Measurements from ENCODE around the gene SMG9. TPM values are rescaled to one million over a fixed set of nuclear protein-coding genes. Genes with fewer than 3 reads are reported as not detected.

SMG9 gene, protein sequence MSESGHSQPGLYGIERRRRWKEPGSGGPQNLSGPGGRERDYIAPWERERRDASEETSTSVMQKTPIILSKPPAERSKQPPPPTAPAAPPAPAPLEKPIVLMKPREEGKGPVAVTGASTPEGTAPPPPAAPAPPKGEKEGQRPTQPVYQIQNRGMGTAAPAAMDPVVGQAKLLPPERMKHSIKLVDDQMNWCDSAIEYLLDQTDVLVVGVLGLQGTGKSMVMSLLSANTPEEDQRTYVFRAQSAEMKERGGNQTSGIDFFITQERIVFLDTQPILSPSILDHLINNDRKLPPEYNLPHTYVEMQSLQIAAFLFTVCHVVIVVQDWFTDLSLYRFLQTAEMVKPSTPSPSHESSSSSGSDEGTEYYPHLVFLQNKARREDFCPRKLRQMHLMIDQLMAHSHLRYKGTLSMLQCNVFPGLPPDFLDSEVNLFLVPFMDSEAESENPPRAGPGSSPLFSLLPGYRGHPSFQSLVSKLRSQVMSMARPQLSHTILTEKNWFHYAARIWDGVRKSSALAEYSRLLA
- total RNA-seq: 21.3 and 24.5 TPM in 2 replicates

DNA sequence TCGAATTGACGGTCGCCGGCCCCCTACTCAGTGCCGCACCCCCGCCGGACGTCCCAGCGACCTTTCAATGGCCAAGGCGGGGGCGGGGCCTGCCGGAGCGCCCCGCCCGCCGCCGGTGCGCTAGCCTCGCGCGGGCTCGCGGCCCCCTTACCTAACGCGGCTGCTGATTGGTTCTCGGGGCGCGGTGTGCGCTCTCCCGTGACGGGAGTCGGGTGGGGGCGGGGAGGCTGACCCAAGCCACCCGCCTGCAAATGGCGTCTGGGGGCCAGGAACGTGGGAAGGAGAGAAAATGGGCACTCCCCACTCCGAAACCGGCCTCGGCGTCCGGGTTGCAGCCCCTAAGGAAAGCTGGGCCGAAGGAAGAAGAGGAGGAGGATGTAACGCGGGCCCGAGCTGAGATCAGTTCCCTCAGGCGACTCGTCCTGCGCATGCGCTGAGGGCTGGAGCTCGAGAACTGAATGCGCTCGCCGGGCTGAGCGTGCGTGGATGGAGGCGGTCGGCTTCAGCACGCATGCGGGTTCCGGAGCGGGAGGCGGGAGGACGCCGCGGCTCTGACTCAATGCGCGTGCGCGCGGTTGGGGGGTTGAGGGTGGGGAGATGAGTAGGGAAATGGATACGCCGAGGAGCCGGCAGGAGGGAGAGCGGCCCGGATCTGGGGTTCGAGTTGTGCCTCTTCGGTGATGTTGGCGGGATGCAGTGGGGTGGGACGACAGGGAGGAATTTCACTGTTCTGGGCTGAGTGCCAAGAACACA lies at the start of gene SMG9:
TSS of gene SMG9 (minus strand) at position 460 of the 753 bp plus-strand sequence. CDS start 4,221 bp downstream, outside the sequence.
- DNase-seq (ENCODE audit: extremely low read depth, low read depth, low spot score): peak; percentile 67

DNA sequence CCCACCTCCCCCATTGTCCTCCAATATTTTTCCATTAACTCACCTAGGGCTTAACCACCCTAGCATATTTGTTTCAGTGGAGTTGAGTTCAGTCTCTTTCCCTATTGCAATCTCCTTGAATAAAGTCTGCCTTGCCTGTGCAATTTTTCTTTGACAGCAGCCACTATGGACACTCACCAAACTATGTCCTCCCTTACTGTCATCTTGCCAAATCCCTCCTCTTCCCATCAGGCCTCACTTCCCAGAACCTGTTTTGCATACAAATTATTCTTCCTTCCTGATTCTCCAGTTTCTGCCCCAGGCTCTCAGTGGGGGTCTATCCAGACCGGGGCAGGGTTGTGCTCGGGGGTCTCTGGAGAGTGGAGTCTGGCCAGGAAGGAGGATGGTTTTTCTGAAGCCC lies 49.7 kb upstream of the SMG9 start:
- no peak for DNase-seq (ENCODE audit: extremely low read depth, low read depth, low spot score)

DNA sequence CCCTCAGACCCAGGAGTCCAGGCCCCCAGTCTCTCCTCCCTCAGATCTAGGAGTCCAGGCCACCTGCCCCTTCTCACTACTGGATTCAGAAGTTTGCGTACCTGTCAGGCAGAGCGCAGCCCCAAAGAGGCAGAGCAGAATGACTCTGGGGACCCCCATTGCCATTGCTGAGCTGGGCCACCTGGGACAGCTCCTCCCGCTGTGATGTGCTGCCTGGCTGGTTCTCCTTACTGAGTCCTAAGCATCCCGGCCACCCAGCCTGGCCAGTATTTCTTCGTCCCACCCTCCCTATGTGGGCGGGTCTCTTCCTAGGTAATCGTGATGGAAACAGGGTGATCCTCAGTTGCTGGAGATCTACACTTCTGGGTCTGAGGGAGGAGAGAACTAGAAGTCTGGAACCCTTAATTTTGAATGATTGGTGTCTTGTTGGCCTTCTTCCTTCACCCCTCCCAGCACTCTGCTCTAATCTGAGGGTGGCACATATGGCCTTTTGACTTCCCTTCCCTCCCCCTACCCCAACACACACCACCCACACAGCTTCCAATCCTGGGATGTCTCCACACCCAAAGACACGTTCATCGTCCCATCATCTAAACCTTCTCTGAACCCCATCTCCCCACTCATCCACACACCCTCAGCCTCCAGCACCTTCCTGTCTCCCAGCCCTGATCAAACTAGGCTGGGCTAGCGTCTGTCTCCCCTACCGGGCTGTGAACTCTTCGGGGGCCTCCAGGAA lies 47.6 kb upstream of the SMG9 start, which contains the start of gene LYPD5:
TSS of gene LYPD5 (minus strand) at position 232 of the 736 bp plus-strand sequence. CDS start at position 165, 67 bp downstream.
- no peak for DNase-seq (ENCODE audit: extremely low read depth, low read depth, low spot score)

DNA sequence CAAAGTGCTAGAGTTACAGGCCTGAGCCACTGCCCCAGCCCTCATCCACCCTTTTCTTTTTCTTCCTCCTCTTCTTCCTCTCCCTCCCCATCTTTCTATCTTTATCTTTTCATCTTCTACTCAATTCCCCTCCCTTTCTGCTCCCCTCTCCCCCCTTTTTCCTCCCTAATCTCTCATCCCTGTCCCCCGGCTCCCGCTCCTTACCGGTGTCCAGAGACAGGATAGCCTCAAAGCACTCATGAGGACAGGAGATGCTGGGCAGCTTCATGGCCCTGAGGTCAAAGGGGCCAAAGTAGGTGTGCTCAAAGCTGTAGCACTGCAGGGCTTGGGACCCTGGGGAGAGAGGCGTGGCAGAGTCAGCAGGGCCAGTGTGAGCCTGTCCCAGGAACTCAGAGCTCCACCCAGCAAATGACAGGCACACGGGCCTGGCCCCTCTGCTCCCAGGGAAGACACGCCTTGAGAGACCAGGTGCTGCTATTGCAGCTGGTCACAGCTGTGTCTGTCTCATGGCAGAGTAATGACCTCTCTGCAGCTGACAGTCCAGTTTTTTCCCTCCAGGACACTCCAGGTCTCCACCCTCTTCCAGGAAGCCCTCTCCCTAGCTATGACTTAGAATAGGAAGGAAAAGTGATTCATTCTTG lies 44.9 kb upstream of the SMG9 start:
- no peak for DNase-seq (ENCODE audit: extremely low read depth, low read depth, low spot score)

DNA sequence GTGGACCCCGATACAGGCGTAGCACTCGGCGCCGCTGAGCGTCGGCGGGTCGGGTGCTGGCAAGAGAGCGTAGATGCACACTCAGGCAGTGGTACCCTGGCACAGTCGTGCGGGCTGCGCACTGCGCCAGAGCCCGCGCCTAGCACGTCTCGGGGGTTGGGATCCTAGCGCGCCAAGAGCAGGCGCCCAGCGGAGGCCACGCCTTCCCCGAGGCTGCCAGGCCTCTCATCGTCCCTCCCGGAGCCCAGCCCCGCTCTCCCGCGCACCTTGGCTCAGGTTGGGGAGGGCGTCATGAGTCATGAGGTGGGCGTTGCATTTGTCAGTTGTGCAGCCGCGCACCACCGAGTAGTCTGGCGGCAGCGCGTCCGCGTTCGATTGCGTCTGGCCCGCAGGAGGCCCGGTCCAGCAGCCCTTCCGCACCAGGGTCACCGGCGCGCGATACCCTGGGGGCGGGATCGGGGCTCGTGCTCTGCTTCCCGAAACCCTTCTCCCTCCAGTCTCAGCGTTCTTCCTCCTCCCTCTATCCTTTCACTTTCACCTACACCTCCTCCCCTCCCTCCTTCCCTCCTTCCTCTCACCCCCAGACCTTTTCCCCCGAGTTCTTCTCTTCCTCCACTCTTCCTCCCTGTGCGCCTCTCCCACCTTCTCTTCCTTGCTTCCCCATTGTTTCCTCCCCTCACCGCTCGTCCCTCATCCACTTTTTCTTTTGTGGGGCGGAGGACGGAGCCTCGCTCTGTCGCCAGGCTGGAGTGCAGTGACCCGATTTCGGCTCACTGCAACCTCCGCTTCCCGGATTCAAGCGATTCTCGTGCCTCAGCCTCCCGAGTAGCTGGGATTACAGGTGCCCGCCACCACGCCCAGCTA lies 44.0 kb upstream of the SMG9 start:
- DNase-seq (ENCODE audit: extremely low read depth, low read depth, low spot score): no peak

DNA sequence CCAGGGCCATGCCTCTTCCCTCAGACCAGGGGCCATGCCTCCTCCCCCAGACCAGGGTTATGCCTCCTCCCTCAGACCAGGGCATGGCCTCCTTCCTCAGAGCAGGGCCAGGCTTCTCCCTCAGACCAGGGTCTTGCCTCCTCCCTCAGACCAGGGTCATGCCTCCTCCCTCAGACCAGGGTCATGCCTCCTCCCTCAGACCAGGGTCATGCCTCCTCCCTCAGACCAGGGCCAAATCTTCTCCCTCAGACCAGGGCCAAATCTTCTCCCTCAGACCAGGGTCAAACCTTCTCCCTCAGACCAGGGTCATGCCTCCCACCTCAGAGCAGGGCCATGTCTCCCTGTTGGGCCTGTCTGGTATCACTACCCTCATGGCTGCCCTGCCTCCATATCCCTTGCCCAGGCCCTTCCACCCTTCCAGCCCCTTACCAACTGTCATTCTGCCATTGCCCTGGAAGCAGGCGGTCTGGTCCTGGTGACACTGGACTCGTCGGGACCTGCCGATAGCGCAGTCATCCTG lies 43.3 kb upstream of the SMG9 start:
- no peak for DNase-seq (ENCODE audit: extremely low read depth, low read depth, low spot score)

DNA sequence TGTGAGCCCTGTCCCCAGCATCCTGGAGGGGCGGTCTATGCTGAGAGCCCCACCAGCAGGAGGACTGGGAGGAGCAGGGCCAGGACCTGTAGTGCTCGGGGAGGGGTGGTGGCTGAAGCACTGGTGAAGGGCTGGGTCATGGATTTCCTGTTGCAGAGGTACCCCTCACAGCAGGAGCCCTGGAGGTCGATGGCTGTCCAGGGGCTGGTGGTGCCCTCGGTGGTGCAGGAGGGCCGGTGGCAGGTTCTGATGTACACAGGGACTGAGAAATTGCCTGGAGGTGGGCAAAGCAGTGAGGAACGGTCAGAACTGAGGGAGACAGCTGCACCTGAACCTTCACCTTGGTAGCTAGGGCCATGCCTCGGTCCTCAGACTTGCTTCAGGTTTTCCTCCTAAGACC lies 42.8 kb upstream of the SMG9 start:
- no peak for DNase-seq (ENCODE audit: extremely low read depth, low read depth, low spot score)

DNA sequence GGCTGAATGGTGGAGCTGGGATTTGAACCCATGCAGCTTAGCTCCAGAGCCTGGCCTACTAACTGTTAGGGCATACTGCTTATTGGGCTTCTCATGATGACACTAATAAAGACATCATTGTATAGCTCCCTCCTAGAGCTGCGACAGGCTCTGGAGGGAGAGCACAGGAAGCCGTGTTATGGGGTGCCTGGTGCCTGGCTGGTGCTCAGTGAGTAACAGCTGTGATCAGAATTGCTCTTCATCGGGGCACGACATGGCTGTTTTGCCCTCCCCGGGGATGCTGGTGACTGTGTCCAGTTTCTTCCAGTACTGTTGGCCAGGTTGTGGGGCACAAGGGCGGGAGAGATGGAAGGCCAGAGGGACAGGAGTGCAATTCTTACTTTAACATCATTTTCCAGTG lies 42.4 kb upstream of the SMG9 start:
- DNase-seq (ENCODE audit: extremely low read depth, low read depth, low spot score): no peak

DNA sequence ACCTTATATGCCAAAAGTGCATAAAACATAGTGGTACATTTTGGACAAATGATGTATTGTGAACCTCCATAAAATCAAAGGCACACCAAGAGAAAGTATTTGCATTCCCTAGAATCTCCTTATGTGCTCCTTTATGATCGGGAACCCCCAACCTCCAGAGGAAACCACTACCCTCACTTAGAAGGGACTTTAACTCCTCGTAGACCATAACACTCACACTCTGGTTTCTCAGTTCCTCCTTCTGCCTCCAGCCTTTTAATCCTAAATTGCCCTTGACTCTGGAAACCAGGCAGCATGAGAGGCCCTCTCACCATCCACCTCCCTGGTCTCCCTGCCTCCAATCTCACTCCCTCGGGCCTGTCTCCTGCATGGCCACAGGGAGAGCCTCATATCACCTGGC lies 35.8 kb upstream of the SMG9 start:
- no peak for DNase-seq (ENCODE audit: extremely low read depth, low read depth, low spot score)

DNA sequence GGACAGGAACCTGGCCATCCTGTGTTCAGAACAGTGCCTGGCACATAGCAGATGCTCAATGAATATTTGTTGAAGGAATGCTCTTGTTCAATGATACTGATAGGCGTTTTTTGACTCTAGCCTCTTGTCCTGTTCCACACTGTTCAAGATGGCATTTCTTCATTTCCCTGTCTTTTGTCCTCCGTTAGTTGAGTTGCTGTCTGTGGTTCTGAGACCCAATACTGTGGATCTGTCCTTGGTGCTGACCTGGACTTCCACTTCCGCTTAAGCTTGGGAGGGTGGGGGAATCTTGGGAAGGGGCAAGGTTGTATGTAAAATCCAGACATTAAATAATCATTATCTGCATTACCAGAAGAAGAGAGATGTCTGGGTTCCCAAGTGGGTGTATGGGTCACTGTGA lies 34.3 kb upstream of the SMG9 start:
- no peak for DNase-seq (ENCODE audit: extremely low read depth, low read depth, low spot score)

DNA sequence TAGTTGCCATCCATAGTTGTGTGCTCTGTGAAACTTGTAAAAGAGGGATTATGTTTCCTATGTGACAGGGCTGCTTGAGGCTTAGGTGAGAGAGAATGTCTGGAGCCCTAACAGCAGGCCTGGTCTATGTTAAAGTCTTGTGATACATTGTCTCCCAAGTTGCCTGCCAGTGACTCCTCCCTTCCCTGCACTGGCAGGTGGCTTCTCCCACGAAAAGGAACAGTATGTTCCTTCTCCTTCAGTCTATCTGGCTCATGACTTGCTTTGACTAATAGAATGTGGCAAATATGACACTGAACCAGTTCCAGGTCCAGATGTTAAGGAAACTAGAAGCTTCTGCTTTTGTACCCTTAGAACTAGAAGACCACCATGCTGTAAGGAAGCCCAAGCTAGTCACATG lies 31.9 kb upstream of the SMG9 start:
- DNase-seq (ENCODE audit: extremely low read depth, low read depth, low spot score): no peak

DNA sequence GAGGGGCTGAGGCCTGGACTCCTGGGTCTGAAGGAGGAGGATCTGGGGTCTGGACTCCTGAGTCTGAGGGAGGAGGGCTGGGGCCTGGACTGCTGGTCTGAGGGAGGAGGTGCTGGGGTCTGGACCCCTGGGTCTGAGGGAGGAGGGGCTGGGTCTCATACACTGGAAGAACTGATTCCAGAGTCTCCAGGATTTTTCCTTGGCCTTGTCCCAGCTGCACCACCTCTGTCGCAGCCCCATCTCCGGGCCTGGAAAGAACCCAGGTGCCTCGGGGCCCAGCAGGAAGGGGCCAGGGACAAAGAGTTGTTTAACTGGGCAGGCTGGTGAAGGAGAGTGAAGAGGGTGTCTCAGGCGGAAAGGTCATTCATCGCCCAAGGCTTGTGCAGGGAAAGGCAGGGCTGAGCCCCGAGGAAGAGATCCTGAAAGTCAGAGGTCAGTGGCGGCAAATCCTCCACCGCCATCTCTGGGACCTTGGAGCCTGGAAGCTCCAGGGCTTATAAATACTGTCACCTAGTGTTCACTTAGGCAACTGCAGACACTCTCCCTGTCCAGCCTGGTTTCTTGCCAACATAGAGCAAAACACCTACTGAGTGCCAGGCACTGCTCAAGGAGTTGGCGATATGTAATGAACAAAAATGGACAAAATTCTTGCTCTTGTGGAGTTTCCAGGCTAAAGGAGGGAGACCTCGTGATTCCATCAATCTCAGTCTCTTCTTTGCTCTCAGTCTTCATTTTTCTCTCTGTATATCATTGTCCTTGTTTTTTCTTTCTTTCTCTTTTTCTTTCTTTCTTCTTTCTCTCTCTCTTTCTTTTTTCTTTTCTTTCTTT lies 30.4 kb upstream of the SMG9 start:
- no peak for DNase-seq (ENCODE audit: extremely low read depth, low read depth, low spot score)

DNA sequence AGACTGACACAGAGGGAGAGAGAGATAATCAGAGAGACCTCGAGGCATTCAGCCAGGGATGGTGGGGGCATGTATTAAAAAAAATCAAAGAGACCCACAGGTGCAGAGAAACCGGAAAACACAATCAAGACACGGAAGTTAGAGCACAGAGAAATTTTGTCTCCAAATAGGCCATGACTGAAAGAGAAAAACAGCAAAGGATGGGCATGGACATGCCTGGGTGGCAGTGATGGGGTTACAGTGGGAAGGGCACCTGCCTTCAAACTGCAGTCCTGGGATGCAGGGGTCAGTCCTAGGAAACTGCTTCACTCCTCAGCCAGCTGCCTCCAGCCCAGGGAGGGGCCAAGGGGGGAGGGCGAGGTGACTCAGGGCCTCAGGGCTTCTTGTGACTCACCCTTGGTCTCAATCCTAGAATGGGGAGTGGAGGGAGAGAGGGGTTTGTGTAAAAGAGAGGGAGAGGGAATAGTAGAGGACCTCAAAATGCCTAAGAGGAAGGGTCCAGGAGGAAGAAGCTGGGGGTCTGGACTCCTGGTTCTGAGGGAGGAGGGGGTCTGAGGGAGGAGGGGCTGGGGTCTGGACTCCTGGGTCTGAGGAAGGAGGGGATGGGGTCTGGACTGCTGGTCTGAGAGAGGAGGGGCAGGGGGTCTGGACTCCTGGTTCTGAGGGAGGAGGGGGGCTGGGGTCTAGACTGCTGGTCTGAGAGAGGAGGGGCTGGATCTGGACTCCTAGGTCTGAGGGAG lies 29.6 kb upstream of the SMG9 start:
- no peak for DNase-seq (ENCODE audit: extremely low read depth, low read depth, low spot score)

DNA sequence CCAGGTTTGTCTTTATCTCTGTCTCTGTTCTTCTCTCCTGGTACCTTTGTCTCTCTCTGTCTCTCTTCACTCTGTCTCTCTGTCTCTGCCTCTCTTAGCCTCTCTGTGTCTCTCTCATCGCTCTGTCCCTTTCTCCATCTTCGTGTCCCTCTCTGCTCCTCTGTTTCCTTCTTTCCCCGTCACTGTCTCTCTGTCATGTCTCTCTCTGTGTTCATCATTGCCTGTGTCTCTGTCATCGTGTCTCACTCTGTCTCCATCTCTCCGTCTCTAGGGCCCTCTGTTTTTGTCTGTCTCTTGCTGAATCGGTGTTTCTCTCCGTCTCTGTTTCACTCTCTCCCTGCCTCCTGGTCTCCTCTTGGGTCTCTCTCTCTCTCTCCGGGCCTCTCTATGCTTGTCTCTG lies 28.9 kb upstream of the SMG9 start:
- DNase-seq (ENCODE audit: extremely low read depth, low read depth, low spot score): no peak

DNA sequence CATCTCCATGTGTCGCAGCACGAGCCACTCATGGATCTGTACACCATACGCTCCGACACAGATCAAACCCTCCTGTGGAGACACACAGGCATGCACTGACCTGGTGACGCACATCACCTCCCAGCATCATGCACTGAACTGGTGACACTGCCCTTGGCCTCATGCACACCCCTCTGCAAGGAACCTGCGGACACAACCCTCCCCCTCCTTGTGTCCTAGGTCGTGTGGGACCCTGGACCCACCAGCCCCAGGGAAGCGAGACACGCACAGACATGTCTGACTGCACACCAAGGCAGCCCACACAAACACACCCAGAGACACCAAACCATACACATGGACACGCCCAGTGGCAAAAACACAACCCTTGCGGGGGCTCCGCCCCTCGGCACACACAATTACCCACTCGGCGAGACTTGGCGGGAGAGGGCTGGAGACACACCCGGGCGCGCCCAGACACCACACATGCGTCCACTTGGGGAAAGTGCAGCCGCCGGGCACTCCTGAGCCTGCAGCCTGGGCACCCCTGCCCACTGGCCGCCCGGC lies 28.0 kb upstream of the SMG9 start:
- DNase-seq (ENCODE audit: extremely low read depth, low read depth, low spot score): no peak

DNA sequence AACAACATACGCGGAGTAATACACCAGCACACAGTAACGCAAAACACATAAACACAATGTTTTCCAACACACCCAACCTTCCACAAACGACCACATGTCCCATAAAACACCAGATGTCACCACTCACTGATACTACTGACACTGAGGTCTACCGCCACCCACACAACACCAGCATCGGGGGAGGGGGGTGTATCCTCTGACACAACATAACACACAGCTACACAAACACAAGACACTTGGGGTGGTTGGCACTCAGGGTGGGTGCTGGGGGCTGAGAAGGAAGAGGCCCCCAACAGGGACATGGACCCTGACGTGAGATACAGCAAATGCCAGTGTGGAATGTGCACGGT lies 27.5 kb upstream of the SMG9 start:
- DNase-seq (ENCODE audit: extremely low read depth, low read depth, low spot score): no peak

DNA sequence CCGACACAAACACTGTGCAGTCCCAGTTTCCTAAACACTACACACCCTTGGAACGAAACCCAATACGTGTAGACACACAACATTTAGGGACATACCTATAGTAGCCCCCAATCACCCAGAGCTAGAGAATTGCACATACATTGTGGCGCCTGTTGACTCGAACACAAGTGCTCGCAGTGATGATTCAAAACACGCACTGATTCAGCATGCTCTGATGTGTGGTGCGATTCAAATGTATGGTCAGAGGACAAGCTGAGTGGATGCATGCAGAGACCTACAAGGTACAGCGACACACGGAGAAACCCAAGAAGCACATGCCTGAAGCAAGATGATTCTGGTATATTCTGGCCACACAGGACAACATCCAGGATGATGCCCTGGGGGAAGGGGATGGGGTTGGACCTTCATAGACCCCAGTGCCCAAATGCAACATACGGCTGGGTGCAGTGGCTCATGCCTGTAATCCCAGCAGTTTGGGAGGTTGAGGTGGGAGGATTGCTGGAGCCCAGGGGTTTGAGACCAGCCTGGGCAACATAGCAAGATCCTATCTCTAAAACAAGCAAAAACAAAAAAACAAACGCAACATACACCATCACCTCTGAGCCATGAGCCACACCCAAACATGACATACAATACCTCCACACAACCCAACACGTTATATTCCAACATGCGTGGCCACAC lies 27.0 kb upstream of the SMG9 start:
- DNase-seq (ENCODE audit: extremely low read depth, low read depth, low spot score): no peak

Measured in glomerular endothelial cell (primary cell).